ENCODE measurements around the gene BAZ1B.
"Not testable (repeated sequence)": the region's sequence is repeated elsewhere in the genome, so short reads cannot be mapped to it uniquely, and the experiment has no call there.

Gene BAZ1B

DNA sequence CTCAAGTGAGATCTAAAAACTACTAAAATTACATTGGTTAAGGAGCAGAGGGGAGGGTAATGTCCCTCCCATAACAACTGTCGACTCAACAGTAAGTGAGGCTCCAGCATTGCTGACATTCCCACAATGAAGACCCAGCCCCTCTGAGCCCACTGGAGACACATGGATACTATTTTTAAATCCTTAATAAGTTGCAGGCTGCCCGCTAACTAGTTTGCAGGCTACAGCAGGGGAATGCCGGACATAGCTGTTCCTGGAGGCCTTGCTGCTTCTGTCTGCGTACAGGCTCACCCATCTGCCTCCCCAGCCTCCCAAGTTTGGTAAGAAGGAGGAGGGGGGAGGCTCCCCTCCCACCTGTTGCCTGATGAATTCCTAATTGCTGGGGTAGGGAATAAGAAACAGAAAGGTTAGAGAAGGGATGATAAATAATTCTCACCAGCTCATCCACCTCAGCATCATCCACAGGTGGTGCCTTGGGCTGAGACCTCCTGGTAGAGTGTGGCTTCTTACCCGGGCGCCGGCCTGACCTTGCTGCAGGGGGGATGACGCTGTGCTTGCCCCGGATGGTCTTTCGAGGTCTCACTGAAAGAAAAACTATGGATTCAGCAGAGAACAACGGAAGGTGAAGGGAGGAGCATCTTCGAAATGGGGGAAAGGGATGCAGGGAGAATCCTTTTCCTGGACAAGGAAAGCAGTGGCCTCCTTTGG is 78.4 kb downstream of the BAZ1B start:
- DNase-seq: no peak

DNA sequence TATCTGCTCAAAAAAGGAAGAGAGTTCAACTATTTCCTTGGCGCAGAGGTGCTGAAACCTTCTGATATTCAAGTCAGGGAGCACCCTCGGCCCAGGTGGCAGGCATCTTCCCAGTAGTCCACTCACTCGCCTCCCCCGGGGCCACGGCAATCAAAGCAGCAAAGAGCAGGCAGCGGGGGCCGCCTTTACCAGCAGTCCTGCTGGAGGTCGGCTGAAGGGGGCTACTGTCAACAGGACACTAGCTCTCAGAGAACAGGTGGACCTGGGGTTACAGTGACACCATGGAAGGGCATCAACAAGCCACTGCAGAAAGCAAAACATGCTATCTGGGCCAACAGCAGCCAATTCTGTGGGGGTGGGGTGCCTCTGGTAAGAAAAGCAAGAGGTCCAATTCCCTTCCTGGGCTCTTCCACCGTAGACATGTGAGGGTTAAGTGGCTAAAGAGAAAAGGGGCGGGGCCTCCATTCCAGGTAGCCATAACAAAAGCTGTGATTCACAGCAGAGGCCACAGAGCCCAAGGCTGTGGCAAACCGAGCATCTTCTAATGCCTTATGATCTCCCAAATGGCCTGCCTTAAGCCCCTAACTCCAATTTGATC is 79.1 kb downstream of the BAZ1B start:
- DNase-seq: no peak

- DNase-seq: no peak
Measured at GRCh38 chr7:73442222-73442902, 79.7 kb downstream of the BAZ1B start.

- DNase-seq: no peak
Measured at GRCh38 chr7:73439410-73439704, 82.7 kb downstream of the BAZ1B start.

DNA sequence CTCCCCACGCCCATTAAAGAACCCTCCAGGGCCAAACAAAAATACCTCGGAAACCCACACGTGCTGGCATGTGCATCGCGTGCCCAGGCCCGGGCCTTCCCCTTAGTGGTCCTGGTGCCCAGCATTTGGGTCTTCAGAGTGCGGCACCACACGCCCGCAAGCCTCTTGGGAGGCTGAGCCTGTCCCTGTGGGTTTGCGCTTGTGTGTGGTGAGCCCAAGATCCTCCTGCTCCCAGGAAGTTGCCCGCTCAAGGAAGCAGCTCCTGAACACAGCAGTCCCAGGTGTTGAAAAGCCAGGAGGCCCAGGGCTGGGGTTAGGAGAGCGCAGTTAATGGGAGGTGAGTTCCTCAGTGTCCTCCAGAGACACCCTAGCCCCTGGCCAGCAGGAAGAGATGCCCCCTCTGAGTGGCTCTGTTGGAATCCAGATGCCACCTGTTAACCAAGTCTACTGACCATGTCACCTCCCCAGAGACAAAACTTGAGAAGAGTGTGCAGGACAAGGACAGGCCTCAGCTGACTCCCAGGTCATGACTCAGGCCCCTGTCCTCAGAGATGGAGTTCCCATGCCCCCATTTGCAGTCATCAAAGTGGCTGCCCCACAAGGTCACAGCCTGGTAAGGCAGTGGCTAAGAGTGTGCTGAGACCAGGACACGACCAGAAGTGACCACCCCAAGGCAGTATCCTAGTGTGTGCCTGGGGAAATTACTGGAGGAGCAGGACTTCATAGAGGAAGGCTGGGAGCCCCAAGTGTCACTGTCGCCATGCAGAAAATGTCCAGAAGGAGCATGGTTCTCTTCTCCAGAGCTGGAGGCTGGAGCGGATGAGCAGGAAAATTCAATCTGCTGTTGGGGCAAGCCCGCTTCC is 83.3 kb downstream of the BAZ1B start:
- no peak for DNase-seq

DNA sequence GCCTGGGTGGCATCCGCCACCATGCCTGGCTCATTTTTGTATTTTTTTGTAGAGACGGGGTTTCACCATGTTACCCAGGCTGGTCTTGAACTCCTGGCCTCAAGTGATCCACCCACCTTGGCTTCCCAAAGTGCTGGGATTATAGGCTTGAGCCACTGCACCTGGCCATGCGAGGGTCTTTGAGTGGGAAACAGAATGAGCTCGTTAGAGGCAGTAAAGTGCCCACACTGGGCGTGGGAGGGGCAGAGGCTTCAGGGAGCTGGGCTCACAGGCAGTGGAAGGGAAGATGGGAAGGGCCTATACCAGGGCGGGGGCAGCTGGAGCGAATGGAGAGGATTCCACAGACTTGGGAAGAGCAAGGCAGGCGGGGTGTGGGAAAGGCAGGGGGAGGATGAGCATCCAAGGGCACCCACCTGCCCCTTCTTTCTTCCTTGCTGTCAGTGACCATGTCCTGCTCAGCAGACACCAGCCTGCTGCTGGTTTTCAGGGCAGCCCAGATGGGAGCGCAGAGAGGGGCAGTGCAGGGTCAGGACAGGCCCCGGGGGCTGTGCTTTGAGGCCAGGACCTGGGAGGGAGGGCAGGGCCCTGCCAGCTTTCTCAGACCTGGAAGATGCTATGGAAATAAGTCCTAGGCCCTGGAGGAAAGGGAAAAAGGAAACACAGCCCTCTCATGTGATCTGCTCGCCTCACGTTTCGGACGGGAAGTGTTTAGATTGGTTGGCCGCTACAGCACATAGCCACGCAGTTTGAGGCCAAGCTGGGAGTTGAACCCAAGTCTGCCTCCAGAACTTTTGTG is 84.3 kb downstream of the BAZ1B start:
- DNase-seq: no peak

- no peak for DNase-seq
Measured at GRCh38 chr7:73437091-73437490, 85.0 kb downstream of the BAZ1B start.

GRCh38 chr7:73436031-73436929 is 85.8 kb downstream of the BAZ1B start:
- no peak for DNase-seq

DNA sequence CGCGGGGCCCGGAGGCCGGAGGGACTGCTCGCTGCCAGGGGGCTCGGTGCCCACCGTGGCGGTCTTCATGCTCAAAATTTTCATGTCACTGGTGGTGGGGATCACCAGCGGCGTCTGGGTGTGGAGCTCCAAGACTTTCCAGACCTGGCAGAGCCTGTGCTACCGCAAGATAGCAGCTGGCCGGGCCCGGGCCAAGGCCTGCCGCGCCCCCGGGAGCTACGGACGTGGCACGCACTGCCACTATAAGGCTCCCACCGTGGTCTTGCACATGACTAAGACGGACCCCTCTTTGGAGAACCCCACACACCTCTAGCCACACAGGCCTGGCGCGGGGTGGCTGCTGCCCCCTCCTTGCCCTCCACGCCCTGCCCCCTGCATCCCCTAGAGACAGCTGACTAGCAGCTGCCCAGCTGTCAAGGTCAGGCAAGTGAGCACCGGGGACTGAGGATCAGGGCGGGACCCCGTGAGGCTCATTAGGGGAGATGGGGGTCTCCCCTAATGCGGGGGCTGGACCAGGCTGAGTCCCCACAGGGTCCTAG is 86.6 kb downstream of the BAZ1B start:
- no peak for DNase-seq

DNA sequence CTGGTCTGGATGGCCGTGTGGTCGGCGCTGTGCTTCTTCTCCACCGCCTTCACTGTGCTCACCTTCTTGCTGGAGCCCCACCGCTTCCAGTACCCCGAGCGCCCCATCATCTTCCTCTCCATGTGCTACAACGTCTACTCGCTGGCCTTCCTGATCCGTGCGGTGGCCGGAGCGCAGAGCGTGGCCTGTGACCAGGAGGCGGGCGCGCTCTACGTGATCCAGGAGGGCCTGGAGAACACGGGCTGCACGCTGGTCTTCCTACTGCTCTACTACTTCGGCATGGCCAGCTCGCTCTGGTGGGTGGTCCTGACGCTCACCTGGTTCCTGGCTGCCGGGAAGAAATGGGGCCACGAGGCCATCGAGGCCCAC is 87.4 kb downstream of the BAZ1B start:
- no peak for DNase-seq

- DNase-seq: no peak
Measured at GRCh38 chr7:73433924-73434700, 88.0 kb downstream of the BAZ1B start.

DNA sequence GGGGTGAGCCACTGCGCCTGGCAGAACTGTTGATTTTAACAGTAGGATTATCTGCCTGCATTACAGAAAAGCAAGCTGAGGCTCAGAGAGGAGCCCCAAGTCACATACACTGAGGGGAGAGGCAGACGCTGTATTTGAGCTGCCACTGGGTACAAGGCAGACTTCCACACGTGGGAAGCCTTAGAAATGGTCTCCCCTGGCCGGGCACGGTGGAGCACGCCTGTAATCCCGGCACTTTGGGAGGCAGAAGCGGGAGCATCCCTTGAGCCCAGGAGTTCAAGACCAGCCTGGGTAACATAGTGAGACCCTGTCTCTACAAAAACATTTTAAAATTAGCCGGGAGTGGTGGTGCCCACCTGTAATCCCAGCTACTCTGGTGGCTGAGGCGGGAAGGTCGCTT is 89.4 kb downstream of the BAZ1B start:
- DNase-seq: no peak

GRCh38 chr7:73431041-73431835 is 90.9 kb downstream of the BAZ1B start:
- DNase-seq: no peak

- not testable (repeated sequence) for DNase-seq
Measured at GRCh38 chr7:73430540-73430939, 91.6 kb downstream of the BAZ1B start.

GRCh38 chr7:73429622-73430505 is 92.2 kb downstream of the BAZ1B start:
- no peak for DNase-seq

- DNase-seq: no peak
Measured at GRCh38 chr7:73429215-73429614, 92.9 kb downstream of the BAZ1B start.

DNA sequence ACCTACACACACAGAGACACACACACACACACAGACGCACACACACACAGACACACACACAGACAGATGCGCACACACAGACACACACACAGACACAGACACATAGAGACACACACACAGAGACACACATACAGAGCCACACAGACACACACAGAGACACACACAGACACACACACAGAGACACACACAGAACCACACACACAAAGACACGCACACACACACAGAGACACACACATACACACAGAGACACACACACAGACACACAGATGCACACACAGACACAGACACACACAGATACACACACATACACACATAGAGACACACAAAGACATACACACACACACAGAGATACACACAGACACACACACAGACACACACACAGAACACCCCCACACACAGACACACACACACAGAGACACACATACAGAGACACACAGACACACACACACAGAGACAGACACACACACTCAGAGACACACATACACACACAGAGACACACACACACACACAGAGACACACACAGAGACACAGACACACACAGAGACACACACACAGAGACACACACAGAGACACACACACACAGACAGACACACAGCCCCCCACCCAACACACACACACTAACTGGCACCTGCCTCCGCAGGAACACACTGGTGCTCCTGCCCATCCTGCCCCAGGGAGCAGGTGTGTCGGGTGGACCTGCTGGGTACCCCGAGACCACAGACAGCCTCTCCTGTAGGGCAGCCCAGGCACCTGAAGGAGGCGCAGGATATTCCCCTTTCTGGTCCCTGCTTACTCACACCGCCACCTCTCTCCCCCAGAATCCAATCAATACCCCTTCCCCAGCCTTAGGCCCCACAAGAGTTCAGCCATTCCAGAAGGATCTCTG is 93.9 kb downstream of the BAZ1B start:
- no peak for DNase-seq

GRCh38 chr7:73426016-73426415 is 96.1 kb downstream of the BAZ1B start:
- DNase-seq: no peak

Data from activated CD8-positive, alpha-beta memory T cell treated with anti-CD3 and anti-CD28 coated beads, Interleukin-2, amount 50 U/mL, for 4 hours (primary cell).